ENCODE data around the gene SLN. TPM values are rescaled to one million over a fixed set of nuclear protein-coding genes. Genes with fewer than 3 reads are reported as not detected.

SLN gene
- total RNA-seq, 1 experiment from 2014 or later: not detected

GRCh38 chr11:107661656-107662055 is 50.2 kb downstream of the SLN start:
- no peaks in the 10 kb centered on the region for H3K27me3 ChIP-seq (ENCODE audit: insufficient read depth, low read length)
- H4K20me1 ChIP-seq (ENCODE audit: insufficient read depth): no peaks in the 10 kb centered on the region
- no peak for ATAC-seq
- H3K9me3 ChIP-seq (ENCODE audit: control insufficient read depth in 1 of 2, insufficient read depth in 1 of 2, low read depth in 1 of 2, low read length in 2 of 2): no peaks in the 10 kb centered on the region
- no peaks in the 10 kb centered on the region for H3K79me2 ChIP-seq (ENCODE audit: insufficient read depth, low read length)
- no peaks in the 10 kb centered on the region for H3K9me2 ChIP-seq (ENCODE audit: insufficient read depth)
- BruUV-seq (replicated peaks): no TSS peak
- no peak overlapping the region for H2AFZ ChIP-seq (ENCODE audit: low read depth, low read length, poor library complexity, severe bottlenecking)
- no peak for TF ChIP-seq CEBPB (IDR thresholded peaks at IDR 0.05; ENCODE audit: low read depth)
- no peak for TF ChIP-seq SIN3A (IDR thresholded peaks at IDR 0.05; ENCODE audit: low read depth)
- TF ChIP-seq ELF1 (IDR thresholded peaks at IDR 0.05; ENCODE audit: borderline replicate concordance, low read depth): no peak
- no peak for TF ChIP-seq YY1 (IDR thresholded peaks at IDR 0.05; ENCODE audit: extremely low read depth, insufficient replicate concordance, low read depth, low read length)
- TF ChIP-seq MAX (IDR thresholded peaks at IDR 0.05): no peak
- no peak for TF ChIP-seq CTCF (IDR thresholded peaks at IDR 0.05 in 2 of 3, conservative IDR thresholded peaks at IDR 0.05 in 1 of 3; ENCODE audit: borderline replicate concordance in 1 of 3, insufficient read depth in 1 of 3, low read depth in 2 of 3, low read length in 2 of 3)
- TF ChIP-seq EZH2 (IDR thresholded peaks at IDR 0.05): no peak
- no peak for TF ChIP-seq RAD21 (IDR thresholded peaks at IDR 0.05; ENCODE audit: low read depth)
- no peak for TF ChIP-seq JUND (IDR thresholded peaks at IDR 0.05)
- TF ChIP-seq REST (IDR thresholded peaks at IDR 0.05; ENCODE audit: low read depth): no peak
- TF ChIP-seq POLR2AphosphoS5 (IDR thresholded peaks at IDR 0.05; ENCODE audit: low read depth, low read length): no peak
- no peak for TF ChIP-seq SRF (IDR thresholded peaks at IDR 0.05; ENCODE audit: low read depth)
- no peak for TF ChIP-seq ZFX (IDR thresholded peaks at IDR 0.05)
- TF ChIP-seq ZNF274 (IDR thresholded peaks at IDR 0.05; ENCODE audit: low read depth, low read length): no peak
- no peak for TF ChIP-seq TCF7L2 (IDR thresholded peaks at IDR 0.05; ENCODE audit: borderline replicate concordance, extremely low read depth, insufficient read depth, insufficient read length)
- TF ChIP-seq ATF3 (IDR thresholded peaks at IDR 0.05): no peak
- TF ChIP-seq POLR2A (IDR thresholded peaks at IDR 0.05; ENCODE audit: borderline replicate concordance, extremely low read depth, insufficient read depth, insufficient read length): no peak
- TF ChIP-seq FOSL1 (IDR thresholded peaks at IDR 0.05; ENCODE audit: low read depth): no peak
- no peak for TF ChIP-seq EGR1 (IDR thresholded peaks at IDR 0.05; ENCODE audit: low read depth)
- no peak for TF ChIP-seq SP1 (IDR thresholded peaks at IDR 0.05; ENCODE audit: low read depth)
- H3K4me3 ChIP-seq (replicated peaks in 1 of 2; ENCODE audit: low read depth in 1 of 2, low read length in 2 of 2): no peak overlapping the region
- intact Hi-C loops (cut with micrococcal nuclease): no loop called here
- ChIA-PET CTCF (no interaction called here), RAD21 (ENCODE audit: low non-redundant PET in 1 of 2, low total read pairs in 2 of 2, uncharacterized antibody in 2 of 2, unreplicated experiment in 2 of 2) (no interaction called here), POLR2A (no interaction called here)
- H3K4me1 ChIP-seq (ENCODE audit: control insufficient read depth in 1 of 2, insufficient read depth in 2 of 2, low read length in 2 of 2): no peaks in the 10 kb centered on the region
- no peaks in the 10 kb centered on the region for H3K36me3 ChIP-seq (ENCODE audit: control insufficient read depth in 1 of 2, insufficient read depth in 2 of 2, low read length in 2 of 2)
- H3K9ac ChIP-seq (ENCODE audit: low read length): no peak overlapping the region
- DNase-seq (ENCODE audit: low read depth, low spot score): no peak
- no peak overlapping the region for H3K4me2 ChIP-seq (ENCODE audit: low read length)
- H3K27ac ChIP-seq (ENCODE audit: low read depth, low read length): no peak overlapping the region

Measured in HCT116 (cell line).